ENCODE measurements around the gene MC2R. TPM values are rescaled to one million over a fixed set of nuclear protein-coding genes. Genes with fewer than 3 reads are reported as not detected.

The MC2R gene
- total and polyA plus RNA-seq, 2 donors from 2014 or later: not detected

- TF ChIP-seq, protein P1, sequence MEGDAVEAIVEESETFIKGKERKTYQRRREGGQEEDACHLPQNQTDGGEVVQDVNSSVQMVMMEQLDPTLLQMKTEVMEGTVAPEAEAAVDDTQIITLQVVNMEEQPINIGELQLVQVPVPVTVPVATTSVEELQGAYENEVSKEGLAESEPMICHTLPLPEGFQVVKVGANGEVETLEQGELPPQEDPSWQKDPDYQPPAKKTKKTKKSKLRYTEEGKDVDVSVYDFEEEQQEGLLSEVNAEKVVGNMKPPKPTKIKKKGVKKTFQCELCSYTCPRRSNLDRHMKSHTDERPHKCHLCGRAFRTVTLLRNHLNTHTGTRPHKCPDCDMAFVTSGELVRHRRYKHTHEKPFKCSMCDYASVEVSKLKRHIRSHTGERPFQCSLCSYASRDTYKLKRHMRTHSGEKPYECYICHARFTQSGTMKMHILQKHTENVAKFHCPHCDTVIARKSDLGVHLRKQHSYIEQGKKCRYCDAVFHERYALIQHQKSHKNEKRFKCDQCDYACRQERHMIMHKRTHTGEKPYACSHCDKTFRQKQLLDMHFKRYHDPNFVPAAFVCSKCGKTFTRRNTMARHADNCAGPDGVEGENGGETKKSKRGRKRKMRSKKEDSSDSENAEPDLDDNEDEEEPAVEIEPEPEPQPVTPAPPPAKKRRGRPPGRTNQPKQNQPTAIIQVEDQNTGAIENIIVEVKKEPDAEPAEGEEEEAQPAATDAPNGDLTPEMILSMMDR (IDR thresholded peaks at IDR 0.05; ENCODE audit: borderline replicate concordance, extremely low read depth, insufficient read depth): no peak
- H3K27me3 ChIP-seq (ENCODE audit: control insufficient read depth, insufficient read depth, low read length): no peaks in the 10 kb centered on the region
- no peaks in the 10 kb centered on the region for H3K36me3 ChIP-seq (ENCODE audit: control insufficient read depth in 2 of 3, insufficient read depth in 3 of 3, low read length in 3 of 3)
- H3K27ac ChIP-seq (ENCODE audit: low read depth in 2 of 2, low read length in 2 of 2): no peak overlapping the region
- H3K4me1 ChIP-seq (ENCODE audit: control insufficient read depth in 2 of 3, insufficient read depth in 2 of 3, low read depth in 1 of 3, low read length in 3 of 3): no peaks in the 10 kb centered on the region
- no peak overlapping the region for H3K9ac ChIP-seq (ENCODE audit: low read length in 3 of 3)
- no peak overlapping the region for H3K4me3 ChIP-seq (ENCODE audit: low read length in 3 of 3)
- intact Hi-C loops (cut with DNase I): no loop called here
- FAIRE-seq: no peak
- DNase-seq: no peak
- no peaks in the 10 kb centered on the region for H3K9me3 ChIP-seq (ENCODE audit: control insufficient read depth in 2 of 3, insufficient read depth in 1 of 3, low read length in 3 of 3)
Observed at GRCh38 chr18:13909141-13909940, 6.0 kb downstream of the MC2R start.

DNA sequence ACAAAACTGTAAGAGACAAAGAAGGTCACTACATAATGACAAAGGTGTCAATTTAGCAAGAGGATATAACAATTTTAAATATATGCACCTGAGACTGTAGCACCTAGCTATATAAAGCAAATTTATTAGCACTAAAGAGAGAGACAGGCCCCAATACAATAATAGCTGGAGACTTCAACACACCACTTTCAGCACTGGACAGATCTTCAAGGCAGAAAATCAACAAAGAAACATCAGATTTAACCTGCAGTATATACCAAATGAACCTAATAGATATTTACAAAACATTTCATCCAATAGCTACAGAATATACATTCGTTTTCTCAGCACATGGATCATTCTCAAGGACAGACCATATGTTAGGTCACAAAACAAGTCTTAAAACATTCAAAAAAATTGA, 14.7 kb downstream of the MC2R start:
- FAIRE-seq (no peak), DNase-seq (no peak)
- TF ChIP-seq, protein P1 (IDR thresholded peaks at IDR 0.05; ENCODE audit: borderline replicate concordance, extremely low read depth, insufficient read depth): no peak
- intact Hi-C loops (cut with DNase I): no loop called here
- no peaks in the 10 kb centered on the region for H3K27me3 ChIP-seq (ENCODE audit: control insufficient read depth, insufficient read depth, low read length)
- no peak overlapping the region for H3K9ac ChIP-seq (ENCODE audit: low read length in 3 of 3)
- no peak overlapping the region for H3K27ac ChIP-seq (ENCODE audit: low read depth in 2 of 2, low read length in 2 of 2)
- no peak overlapping the region for H3K4me3 ChIP-seq (ENCODE audit: low read length in 3 of 3)
- H3K36me3 ChIP-seq (ENCODE audit: control insufficient read depth in 2 of 3, insufficient read depth in 3 of 3, low read length in 3 of 3): no peaks in the 10 kb centered on the region
- no peaks in the 10 kb centered on the region for H3K4me1 ChIP-seq (ENCODE audit: control insufficient read depth in 2 of 3, insufficient read depth in 2 of 3, low read depth in 1 of 3, low read length in 3 of 3)
- H3K9me3 ChIP-seq (ENCODE audit: control insufficient read depth in 2 of 3, insufficient read depth in 1 of 3, low read length in 3 of 3): no peaks in the 10 kb centered on the region

GRCh38 chr18:13895505-13896033, 19.8 kb downstream of the MC2R start:
- intact Hi-C loops (cut with DNase I): no loop called here
- Histone ChIP-seq H3K4me3 (ENCODE audit: low read length in 3 of 3) (no peak overlapping the region), H3K36me3 (ENCODE audit: control insufficient read depth in 2 of 3, insufficient read depth in 3 of 3, low read length in 3 of 3) (no peaks in the 10 kb centered on the region), H3K4me1 (ENCODE audit: control insufficient read depth in 2 of 3, insufficient read depth in 2 of 3, low read depth in 1 of 3, low read length in 3 of 3) (no peaks in the 10 kb centered on the region), H3K27ac (ENCODE audit: low read depth in 2 of 2, low read length in 2 of 2) (no peak overlapping the region), H3K9me3 (ENCODE audit: control insufficient read depth in 2 of 3, insufficient read depth in 1 of 3, low read length in 3 of 3) (no peaks in the 10 kb centered on the region), H3K9ac (ENCODE audit: low read length in 3 of 3) (no peak overlapping the region), H3K27me3 (ENCODE audit: control insufficient read depth, insufficient read depth, low read length) (no peaks in the 10 kb centered on the region)
- FAIRE-seq: no peak
- TF ChIP-seq, protein P1 (IDR thresholded peaks at IDR 0.05; ENCODE audit: borderline replicate concordance, extremely low read depth, insufficient read depth): no peak
- DNase-seq: no peak

Data from kidney (tissue), 14 donors.